H1 (cell line): ENCODE measurements around the gene POLR1D.

Source experiments
- CBX5 ChIP-seq: fragments of 300-800, 300-1000 bp; sonication (generic); IDR thresholded peaks from 2 replicates; pipeline ENCODE4 v1.7.1; 2016; ENCODE audit warnings: antibody characterized with exemption, low read length, low read depth
- HDAC2 ChIP-seq, 2 experiments: fragments of 300-600 bp in 1 of 2; sonication (generic) in 1 of 2; IDR thresholded peaks; 2 replicates each; pipeline ENCODE4 v1.6.1; 2011 to 2012; ENCODE audit warnings: low read depth in 2 of 2, low read length in 2 of 2, mild to moderate bottlenecking in 2 of 2, moderate library complexity in 2 of 2, borderline replicate concordance in 1 of 2, inconsistent platforms in 1 of 2
- NRF1 ChIP-seq: IDR thresholded peaks from 2 replicates; pipeline ENCODE4 v1.6.1; 2011; ENCODE audit warnings: mild to moderate bottlenecking, low read depth, low read length, improper control_type of control experiment
- POLR2A ChIP-seq, 2 experiments: IDR thresholded peaks; 1 replicate in 1 of 2; 2 replicates in 1 of 2; pipeline ENCODE4 v1.6.1; 2011; ENCODE audit warnings: low read depth in 2 of 2, low read length in 2 of 2, mild to moderate bottlenecking in 2 of 2; ENCODE audit errors: control extremely low read depth in 1 of 2
- RAD21 ChIP-seq, 2 experiments: IDR thresholded peaks in 1 of 2; conservative IDR thresholded peaks in 1 of 2; 2 replicates each; pipeline ENCODE4 v1.6.1; 2011; ENCODE audit warnings: low read depth in 2 of 2, low read length in 2 of 2, improper control_type of control experiment in 1 of 2, inconsistent platforms in 1 of 2, mild to moderate bottlenecking in 1 of 2, moderate library complexity in 1 of 2
- SIN3A ChIP-seq, 2 experiments: IDR thresholded peaks in 1 of 2; conservative IDR thresholded peaks in 1 of 2; 2 replicates each; pipeline ENCODE4 v1.6.1; 2011 to 2012; ENCODE audit warnings: low read length in 2 of 2, improper control_type of control experiment in 1 of 2, low read depth in 1 of 2, mild to moderate bottlenecking in 1 of 2
- TF ChIP-seq, protein P1 (sequence below), 3 experiments: IDR thresholded peaks; 1 replicate in 2 of 3; 2 replicates in 1 of 3; pipeline versions ENCODE4 v1.5.1 to v1.6.1; 2011; ENCODE audit warnings: low read length in 3 of 3, mild to moderate bottlenecking in 3 of 3, inconsistent platforms in 2 of 3, low read depth in 1 of 3, moderate library complexity in 1 of 3; ENCODE audit not compliant: insufficient read depth in 1 of 3; ENCODE audit errors: control extremely low read depth in 1 of 3

DNA sequence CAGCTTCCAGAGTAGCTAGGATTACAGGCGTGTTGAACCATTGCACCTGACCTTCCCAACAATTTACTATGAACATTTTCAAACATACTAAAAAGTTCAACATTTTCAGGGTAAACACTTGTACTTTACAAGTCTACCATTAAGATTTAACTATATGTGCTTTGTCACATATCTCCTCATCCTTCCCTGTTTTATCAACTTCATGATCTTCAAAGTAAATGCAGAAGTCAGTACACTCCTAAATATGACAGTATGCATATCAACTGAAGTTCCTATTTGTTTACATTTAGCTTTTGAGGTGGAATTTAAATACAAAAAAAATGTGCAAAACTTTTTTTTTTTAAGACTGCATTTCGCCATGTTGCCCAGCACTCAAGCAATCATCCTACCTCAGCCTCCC lies 19.9 kb upstream of the POLR1D start:
- TF ChIP-seq, protein P1, sequence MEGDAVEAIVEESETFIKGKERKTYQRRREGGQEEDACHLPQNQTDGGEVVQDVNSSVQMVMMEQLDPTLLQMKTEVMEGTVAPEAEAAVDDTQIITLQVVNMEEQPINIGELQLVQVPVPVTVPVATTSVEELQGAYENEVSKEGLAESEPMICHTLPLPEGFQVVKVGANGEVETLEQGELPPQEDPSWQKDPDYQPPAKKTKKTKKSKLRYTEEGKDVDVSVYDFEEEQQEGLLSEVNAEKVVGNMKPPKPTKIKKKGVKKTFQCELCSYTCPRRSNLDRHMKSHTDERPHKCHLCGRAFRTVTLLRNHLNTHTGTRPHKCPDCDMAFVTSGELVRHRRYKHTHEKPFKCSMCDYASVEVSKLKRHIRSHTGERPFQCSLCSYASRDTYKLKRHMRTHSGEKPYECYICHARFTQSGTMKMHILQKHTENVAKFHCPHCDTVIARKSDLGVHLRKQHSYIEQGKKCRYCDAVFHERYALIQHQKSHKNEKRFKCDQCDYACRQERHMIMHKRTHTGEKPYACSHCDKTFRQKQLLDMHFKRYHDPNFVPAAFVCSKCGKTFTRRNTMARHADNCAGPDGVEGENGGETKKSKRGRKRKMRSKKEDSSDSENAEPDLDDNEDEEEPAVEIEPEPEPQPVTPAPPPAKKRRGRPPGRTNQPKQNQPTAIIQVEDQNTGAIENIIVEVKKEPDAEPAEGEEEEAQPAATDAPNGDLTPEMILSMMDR (IDR thresholded peaks at IDR 0.05; ENCODE audit: control extremely low read depth in 1 of 3, insufficient read depth in 1 of 3, low read depth in 1 of 3, low read length in 3 of 3): no peak
- TF ChIP-seq RAD21 (IDR thresholded peaks at IDR 0.05 in 1 of 2, conservative IDR thresholded peaks at IDR 0.05 in 1 of 2; ENCODE audit: low read depth in 2 of 2, low read length in 2 of 2) (no peak), NRF1 (no peak), POLR2A (IDR thresholded peaks at IDR 0.05; ENCODE audit: control extremely low read depth in 1 of 2, low read depth in 2 of 2, low read length in 2 of 2) (no peak), CBX5 (no peak), SIN3A (conservative IDR thresholded peaks at IDR 0.05 in 1 of 2, IDR thresholded peaks at IDR 0.05 in 1 of 2; ENCODE audit: low read depth in 1 of 2, low read length in 2 of 2) (no peak), HDAC2 (IDR thresholded peaks at IDR 0.05; ENCODE audit: borderline replicate concordance in 1 of 2, low read depth in 2 of 2, low read length in 2 of 2) (no peak)
